Measurements from ENCODE around the gene P3H4.

- no peak for TF ChIP-seq CTCF (IDR thresholded peaks at IDR 0.05)
- no peak for TF ChIP-seq POLR2A (IDR thresholded peaks at IDR 0.05)
These were observed 39.1 kb downstream of the P3H4 start for GRCh38 chr17:41772586-41773189.

Measured in right lobe of liver (tissue), 4 donors.